ENCODE measurements around the gene SURF2.
"Not testable (repeated sequence)": the region's sequence is repeated elsewhere in the genome, so short reads cannot be mapped to it uniquely, and the experiment has no call there.

Gene SURF2

DNA sequence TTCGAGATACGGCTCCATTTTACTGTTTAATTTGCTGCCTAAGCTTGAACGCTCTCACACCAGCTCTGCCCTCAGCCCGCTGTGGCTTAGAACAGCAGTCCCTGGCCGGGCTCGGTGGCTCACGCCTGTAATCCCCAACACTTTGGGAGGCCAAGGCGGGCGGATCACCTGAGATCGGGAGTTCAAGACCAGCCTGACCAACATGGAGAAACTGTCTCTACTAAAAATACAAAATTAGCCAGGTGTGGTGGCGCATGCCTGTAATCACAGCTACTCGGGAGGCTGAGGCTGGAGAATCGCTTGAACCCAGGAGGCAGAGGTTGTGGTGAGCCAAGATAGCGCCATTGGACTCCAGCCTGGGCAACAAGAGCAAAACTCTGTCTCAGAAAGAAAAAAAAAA is 20.9 kb downstream of the SURF2 start:
- not testable (repeated sequence) for DNase-seq (ENCODE audit: low spot score)

DNA sequence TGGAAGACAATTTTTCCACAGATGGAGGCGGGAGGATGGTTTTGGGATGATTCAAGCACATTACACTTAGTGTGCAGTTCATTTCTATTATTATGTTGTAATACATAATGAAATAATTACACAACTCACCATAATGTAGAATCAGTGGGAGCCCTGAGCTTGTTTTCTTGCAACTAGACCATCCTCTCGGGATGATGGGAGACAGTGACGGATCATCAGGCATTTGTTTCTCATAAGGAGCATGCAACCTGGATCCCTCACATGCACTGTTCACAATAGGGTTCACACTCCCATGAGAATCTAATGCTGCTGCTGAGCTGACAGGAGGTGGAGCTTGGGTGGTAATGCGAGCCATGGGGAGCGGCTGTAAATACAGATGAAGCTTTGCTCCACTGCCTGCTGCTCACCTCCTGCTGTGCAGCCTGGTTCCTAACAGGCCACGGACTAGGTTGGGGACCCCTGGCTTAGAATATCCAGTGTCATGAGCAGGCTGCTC is 21.4 kb downstream of the SURF2 start:
- peak; percentile 41 for DNase-seq (ENCODE audit: low spot score)

DNA sequence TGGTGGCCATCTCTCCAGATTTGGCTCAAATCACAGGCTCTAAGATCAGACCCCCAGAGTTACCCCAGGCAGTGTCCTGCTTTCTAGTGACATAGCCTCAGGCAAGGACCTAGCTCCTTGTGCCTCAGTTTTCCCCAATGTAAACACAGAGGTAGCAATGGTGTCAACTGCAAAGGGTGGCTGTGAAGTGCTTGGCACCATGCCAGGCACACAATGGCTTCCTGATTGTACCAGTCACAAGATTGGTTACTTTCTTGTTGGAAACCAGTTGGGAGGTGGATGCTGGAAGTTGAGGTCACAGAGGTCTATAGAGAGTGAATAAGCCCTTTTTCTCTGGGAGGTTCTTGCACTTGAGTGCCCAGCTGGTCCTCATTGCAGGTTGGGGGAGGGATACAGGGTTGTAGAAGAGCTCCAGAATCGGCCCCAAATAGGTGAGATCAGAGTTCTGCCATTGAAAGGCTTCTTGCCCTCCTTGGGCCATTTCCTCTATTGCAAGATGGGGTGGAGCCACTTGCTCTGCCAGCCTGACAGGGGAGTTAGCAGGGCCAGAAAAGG is 22.1 kb downstream of the SURF2 start:
- DNase-seq (ENCODE audit: low spot score), result no peak

DNA sequence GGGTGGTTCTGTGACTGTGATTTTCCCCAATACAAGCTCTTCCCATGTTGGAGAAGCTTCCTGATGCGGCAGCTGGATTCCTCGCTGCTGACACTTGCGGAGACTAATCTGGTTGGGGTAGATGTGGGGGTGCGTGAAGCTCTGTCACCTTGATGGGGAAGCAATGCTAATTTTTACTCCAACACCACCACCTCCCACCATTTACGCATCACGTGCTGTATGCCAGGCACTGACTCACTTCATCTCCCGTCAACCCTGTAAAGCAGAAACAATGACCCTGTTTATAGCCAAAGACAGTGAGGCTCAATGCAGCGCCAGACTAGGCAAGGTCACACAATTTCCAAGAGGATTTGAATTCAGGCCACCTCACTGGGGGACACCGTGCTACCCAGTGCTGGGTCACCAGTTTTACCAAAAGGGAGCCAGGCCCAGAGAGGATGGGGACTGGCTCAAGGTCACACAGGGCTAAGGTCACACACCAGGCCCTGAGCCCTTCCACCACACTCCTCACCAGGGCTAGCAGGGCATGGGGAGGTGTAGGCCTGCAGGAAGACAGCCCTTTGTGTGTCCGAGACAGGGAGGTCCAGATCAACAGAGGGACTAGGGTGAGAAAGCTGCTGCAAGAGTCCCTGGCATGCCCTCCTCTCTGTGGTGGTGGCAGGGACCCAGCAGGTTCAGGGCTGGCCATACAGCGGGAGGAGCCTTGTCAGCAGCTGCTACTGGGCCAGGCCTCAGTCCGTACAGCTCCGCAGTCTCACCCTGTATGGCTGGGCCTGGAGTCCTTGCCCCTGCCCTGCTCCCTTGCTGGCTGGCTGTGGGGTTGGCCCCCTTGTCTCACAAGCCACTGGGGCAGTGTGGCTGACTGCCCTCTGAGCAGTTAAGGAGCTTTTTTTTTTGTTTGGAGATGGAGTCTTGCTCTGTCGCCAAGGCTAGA is 23.1 kb downstream of the SURF2 start:
- no peak for DNase-seq (ENCODE audit: low spot score)

DNA sequence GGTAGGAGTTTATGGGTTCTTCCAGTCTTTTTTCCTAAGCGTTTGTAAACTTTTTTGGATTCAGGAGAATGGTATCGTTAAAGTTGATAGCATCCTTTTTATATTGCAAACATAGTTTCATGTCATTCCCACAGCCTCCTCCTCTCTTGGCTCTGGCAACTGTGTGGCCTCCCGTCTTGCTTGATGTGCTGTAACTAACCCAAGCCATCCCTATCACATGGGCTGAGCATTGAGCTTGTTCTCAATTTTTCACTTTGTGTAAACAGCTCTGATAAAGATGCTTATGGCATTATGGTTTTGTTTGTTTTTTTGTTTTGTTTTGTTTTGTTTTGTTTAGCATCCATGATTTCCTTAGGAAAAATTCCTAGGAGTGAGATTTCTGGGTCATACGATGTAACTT is 24.4 kb downstream of the SURF2 start:
- DNase-seq (ENCODE audit: low spot score), result no peak

DNA sequence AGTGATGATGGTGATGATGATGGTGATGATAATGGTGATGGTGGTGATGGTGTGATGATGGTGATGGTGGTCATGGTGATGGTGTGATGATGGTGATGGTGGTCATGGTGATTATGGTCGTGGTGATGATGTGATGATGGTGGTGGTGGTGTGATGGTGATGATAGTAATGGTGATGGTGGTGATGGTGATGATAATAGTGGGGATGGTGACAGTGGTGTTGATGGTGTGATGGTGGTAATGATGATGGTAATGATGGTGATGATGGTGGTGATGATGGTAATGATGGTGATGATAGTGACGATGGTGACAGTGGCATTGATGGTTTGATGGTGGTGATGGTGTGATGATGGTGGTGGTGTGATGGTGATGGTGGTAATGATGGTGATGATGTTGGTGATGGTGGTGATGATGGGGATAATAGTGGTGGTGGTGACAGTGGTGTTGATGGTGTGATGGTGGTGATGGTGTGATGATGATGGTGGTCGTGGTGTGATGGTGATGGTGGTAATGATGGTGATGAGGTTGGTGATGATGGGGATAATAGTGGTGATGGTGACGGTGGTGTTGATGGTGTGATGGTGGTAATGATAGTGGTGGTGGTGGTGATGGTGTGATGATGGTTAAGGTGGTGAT is 26.3 kb downstream of the SURF2 start:
- no peak for DNase-seq (ENCODE audit: low spot score)

DNA sequence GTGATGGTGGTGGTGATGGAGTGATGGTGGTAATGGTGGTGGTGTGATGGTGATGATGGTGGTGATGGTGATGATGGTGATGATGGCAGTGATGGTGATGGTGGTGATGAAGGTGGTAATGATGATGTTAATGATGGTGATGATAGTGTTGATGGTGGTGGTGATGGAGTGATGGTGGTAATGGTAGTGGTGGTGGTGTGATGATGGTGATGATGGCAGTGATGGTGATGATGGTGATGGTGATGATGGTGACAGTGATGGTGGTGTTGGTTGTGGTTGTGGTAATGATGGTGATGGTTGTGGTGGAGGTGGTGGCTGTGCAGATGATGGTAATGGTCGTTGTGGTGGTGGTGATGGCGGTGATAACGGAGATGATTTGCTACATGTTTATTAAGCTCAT is 27.1 kb downstream of the SURF2 start:
- no peak for DNase-seq (ENCODE audit: low spot score)

DNA sequence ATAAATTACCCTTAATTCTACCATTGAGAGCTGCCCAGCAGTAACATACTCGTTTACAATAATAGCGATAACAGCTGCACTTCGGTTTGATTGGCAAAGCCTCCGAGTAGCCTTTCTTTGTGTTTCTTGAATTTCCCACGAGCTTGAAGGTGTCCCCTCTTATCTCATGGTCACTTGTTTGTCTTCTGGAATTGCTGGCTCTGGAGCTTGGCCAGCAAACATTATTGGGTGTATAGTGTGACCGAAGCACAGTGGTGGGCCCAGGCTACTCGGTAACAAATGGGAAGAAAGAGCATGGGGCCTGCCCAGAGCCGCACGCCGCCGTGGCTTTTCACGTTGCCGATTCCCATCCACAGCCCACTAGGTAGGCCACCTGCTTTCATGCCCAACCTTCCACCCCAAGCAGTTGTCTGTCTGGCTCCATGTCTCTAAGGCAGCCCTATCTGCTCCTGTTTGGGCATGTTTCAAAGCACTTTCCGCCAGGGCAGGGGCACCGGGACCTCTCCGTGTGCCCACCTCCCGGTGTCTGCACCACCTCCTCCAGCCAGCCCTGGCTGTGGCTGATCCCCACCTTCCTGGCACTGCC is 28.5 kb downstream of the SURF2 start:
- no peak for DNase-seq (ENCODE audit: low spot score)

DNA sequence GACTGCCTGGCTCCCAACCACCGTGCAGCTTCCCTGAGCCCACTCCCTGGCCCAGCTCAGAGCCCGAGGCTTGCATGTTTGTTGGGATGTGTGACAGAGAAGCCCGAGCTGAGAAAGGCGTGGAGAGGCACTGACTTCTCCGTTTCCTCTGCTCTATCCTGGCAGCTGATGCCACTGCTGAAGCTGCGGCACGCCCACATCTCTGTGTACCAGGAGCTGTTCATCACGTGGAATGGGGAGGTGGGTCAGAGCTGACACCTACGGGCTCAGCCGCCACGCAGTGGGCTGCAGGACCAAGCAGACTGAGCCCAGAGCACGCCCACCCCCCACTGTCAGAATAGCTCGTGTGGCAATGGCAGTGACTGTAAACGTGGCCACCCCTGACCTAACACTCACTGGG is 29.1 kb downstream of the SURF2 start:
- DNase-seq (ENCODE audit: low spot score), result no peak

DNA sequence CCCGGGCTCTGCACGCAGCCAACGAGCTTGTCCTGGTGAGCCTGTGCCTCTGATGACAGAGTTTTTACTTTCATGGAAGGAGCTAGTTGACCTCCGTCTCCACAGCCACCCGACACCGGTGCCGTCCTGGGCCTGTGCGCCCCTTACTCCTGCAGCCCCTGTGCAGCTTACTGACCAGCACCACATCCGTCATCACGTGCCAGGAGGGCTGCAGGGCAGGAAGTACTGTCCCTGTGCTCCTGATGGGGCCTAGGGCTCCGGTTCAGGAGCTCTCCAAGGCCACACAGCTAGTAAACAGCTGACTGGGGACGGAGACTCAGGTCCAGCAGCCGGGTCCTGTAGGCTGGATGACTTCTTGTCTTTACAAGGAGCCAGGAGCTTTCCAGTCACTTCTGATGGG is 30.0 kb downstream of the SURF2 start:
- DNase-seq (ENCODE audit: low spot score), result no peak

DNA sequence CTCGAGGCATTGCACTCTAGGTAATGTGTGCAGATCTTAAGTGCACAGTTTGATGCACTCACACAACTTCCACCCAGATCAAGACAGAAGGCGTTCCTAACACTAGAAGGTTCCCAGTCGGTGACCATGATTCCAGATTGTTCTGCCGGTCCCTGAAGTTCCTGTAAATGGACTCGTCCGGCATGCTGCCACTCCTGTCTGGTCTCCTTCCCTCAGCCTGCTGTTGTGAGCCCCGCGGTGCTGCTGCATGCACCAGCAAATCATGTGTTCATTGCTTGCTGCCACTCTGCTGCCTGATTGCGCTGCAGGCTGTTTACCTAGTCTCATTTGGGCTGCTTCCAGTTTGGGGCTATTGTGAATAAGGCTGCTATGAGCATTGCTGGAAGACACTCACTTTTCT is 31.3 kb downstream of the SURF2 start:
- no peak for DNase-seq (ENCODE audit: low spot score)

DNA sequence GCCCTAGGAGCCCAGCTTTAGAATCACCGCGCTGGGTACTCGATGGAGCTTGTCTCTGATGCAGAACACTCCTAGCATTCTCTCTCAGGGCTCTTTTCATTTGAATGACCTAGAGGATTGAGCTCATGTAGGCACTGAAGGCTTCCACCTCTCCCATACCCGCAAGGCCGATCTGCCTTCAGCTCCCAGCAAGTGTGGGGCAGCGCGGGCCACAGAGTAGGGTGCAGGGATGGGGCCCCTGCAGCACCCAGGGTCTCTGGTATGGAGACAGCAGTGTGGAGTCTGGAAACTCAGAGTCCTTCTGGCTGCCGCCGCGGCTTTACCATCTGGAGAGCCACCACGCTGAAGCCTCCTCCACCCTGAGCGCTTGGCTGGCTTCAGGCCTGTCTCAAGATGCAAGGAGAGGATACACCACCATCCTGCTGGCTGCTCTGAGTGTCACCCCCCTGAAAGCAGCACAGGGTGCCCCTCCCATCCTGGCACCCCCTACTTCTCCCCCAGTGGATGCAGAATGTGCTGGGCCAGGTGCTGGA is 32.7 kb downstream of the SURF2 start:
- no peak for DNase-seq (ENCODE audit: low spot score)

DNA sequence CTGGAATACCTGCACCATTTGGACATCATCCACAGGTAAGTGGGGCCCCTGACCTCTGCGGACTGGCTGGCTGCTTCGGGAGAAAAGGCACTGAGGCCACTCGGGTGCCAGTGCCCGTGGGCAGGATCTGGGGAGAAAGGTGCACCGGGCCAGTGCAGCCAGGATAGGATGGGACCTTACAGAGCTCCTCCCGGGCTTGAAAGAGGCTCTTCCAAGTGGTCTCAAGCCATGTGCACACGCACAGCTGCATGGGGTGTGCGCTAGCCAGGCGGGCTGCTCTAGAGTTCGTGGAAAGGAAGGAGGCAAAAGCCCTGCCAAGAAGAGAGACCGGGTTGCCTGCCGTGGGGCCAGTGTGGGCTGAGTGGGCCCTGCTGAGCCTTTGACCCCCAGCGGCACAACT is 33.2 kb downstream of the SURF2 start:
- DNase-seq (ENCODE audit: low spot score), result no peak

DNA sequence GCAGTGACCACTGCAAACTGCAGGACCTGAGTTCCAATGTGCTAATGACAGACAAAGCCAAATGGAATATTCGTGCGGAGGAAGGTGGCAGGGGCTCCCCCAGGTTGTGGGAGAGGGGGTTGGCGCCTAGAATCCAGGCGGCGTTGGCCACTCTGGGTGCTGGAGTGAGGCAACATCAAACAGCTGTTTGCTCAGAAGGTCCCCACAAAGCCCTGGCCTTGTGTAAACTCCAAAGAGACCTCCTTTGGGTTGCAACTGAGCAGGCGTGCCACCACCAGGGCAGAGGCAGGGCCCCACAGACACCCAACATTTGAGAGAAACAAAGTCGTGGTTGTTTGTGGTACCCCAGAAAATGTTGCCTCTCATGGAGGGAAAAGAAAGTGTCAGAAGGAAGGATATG is 34.4 kb downstream of the SURF2 start:
- no peak for DNase-seq (ENCODE audit: low spot score)

DNA sequence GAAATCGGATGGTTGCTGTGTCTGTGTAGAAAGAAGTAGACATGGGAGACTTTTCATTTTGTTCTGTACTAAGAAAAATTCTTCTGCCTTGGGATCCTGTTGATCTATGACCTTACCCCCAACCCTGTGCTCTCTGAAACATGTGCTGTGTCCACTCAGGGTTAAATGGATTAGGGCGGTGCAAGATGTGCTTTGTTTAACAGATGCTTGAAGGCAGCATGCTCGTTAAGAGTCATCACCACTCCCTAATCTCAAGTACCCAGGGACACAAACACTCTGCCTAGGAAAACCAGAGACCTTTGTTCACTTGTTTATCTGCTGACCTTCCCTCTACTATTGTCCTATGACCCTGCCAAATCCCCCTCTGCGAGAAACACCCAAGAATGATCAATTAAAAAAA is 35.1 kb downstream of the SURF2 start:
- not testable (repeated sequence) for DNase-seq (ENCODE audit: low spot score)

DNA sequence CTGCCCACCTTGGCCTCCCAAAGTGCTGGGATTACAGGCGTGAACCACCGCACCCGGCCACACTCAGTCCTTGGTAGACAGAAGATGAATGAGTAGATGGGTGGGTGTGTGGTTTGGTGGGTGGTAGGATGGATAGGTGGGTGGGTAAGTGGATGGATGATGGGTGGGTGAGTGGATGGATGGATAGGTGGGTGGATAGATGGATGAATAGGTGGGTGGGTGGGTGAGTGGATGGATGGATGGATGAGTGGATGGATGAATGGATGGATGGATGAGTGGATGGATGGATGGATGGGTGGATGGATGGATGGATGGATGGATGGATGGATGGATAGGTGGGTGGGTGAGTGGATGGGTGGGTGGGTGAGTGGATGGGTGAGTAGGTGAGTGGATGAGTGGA is 36.0 kb downstream of the SURF2 start:
- not testable (repeated sequence) for DNase-seq (ENCODE audit: low spot score)

DNA sequence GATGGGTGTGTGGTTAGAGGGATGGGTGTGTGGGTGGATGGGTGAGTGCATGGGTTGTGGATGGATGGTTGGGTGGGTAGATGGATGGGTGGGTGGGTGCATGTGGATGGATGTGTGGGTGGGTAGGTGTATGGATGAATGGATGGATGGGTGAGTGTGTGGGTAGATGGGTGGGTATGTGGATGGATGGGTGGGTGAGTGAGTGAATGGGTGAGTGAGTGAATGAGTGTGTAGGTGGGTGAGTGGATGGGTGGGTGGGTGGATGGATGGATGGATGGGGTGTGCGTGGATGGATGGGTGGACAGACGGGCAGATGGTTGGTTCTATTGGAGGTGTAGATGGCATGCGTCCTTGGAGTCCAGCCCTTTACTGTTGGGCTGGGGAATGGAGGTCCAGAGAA is 37.0 kb downstream of the SURF2 start:
- no peak for DNase-seq (ENCODE audit: low spot score)

DNA sequence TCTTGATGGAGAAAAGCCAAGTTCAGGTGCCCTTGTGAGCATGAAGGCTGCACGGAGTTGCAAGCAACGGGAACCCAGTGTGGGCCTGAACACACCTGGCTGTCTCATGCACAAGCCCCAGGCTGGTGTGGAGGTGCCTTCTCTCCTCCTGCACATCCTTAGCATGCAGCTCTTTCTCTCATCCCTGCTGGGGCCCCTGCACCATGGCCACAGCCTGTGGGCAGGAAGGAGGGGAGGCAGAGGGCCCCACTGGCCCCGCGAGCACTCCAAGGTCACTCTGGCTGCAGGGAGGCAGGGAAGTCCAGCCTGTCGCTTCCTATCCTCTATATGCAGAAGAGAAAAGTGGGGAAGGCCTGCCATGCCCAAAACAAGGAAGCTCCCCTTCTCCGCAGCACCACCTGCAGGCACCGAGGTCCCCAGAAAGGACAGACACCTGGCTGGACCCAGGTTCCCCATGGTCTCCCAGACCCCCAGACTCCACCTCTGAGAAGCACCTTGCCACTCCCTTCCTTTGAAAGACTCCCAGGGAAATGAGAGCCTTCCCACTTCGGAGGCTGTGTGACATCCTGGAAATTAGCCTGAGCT is 38.4 kb downstream of the SURF2 start:
- no peak for DNase-seq (ENCODE audit: low spot score)

DNA sequence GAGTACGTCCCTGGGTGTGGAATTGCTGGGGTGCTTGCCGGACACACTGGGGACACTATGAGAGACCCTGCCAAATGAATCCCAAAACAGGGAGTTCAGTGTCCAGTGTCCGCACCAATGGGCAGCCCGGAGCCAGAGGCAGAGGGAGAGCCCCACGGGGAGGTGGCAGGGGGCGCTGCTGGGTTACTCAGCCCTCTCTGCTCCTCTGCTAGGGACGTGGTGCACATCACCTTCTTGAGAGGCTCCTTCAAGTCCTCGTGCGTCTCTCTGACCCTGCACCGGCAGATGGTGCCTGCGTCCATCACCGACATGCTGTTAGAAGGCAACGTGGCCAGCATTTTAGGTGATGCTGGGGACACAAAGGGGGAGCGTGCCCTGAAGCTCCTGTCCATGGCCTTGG is 40.6 kb downstream of the SURF2 start:
- DNase-seq (ENCODE audit: low spot score), result peak; percentile 42

DNA sequence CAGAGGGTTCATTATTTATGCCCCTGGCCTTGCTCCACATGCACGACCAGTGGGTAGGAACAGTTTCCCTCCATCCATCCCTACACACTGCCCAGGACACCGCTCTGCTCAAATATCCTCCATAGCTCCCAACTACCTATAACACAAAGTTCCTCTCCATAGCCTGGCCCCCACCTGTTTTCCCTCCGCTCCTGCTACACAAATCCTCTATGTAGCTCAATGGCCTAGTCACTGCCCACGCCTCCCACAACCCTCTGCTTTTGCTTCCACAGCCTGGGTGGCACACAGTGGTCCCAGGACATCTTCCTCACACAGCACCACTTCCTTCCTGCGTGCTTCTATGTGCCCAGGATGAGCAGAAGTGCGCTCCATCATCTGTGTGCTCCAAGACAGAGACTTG is 41.0 kb downstream of the SURF2 start:
- DNase-seq (ENCODE audit: low spot score), result no peak

DNA sequence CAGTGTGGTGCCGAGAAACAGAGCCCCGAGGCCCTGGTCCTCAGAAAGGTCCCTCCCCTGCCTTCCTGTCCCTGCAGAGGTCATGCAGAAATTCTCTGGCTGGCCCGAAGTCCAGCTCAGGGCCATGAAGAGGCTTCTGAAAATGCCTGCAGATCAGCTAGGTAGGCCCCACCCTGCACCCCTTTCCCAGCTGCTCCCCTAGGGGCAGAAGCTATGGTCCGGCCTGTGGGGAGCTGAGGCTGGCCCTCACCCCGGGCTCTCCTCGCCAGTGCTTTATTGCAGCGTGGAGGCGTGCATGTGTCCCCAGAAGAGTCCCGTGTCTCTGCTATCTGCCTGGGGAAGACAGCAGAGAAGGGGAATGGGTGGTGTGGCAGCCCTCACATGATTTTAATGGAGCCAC is 41.5 kb downstream of the SURF2 start:
- DNase-seq (ENCODE audit: low spot score), result no peak

DNA sequence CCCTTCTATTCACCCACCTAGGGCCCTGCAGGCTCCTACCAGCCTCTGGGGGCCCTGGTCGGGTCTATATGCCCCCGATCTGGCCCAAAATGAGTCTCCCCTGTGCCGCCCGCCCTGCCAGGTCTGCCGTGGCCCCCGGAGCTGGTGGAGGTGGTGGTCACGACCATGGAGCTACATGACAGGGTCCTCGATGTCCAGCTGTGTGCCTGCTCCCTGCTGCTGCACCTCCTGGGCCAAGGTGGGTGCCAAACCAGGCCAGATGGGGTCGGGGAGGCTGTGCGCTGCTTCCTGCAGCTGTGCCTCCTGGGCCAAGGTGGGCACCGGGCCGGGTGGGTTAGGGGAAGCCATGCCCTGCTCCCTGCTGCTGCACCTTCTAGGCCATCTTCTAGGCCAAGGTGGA is 43.9 kb downstream of the SURF2 start:
- no peak for DNase-seq (ENCODE audit: low spot score)

All from cerebellar cortex (tissue), 1 donor.